Activated naive CD4-positive, alpha-beta T cell treated with anti-CD3 and anti-CD28 coated beads, Interleukin-2, amount 10 ng/mL, durations not matched to agents 7 days and 5 days (primary cell): ENCODE measurements around the gene DCC.

ENCODE experiments used
- CTCF ChIA-PET: fragments of 350-600 bp; sonication (Branson Sonifier 250); formaldehyde crosslinking; loops from one replicate; lab custom pipeline; 2021; ENCODE audit warnings: antibody characterized with exemption; lab: Charles Lee
- DNase-seq: peaks from one replicate; pipeline ENCODE4 v3.0.0-alpha.2; 2020
- H3K27ac Mint-ChIP-seq: one replicate; pipeline ENCODE4 v1.8.0; 2021; ENCODE audit warnings: mild to moderate bottlenecking, moderate library complexity, mixed read lengths
- H3K27me3 Mint-ChIP-seq: one replicate; pipeline ENCODE4 v1.8.0; 2021; ENCODE audit warnings: mild to moderate bottlenecking, mixed read lengths
- H3K36me3 Mint-ChIP-seq: one replicate; pipeline ENCODE4 v1.8.0; 2021; ENCODE audit warnings: mixed read lengths
- H3K4me1 Mint-ChIP-seq: one replicate; pipeline ENCODE4 v1.8.0; 2021; ENCODE audit warnings: mixed read lengths
- H3K4me3 Mint-ChIP-seq: one replicate; pipeline ENCODE4 v1.8.0; 2021; ENCODE audit warnings: mild to moderate bottlenecking, moderate library complexity, mixed read lengths
- H3K9me3 Mint-ChIP-seq: one replicate; pipeline ENCODE4 v1.8.0; 2021; ENCODE audit warnings: mixed read lengths

Gene DCC

DNA sequence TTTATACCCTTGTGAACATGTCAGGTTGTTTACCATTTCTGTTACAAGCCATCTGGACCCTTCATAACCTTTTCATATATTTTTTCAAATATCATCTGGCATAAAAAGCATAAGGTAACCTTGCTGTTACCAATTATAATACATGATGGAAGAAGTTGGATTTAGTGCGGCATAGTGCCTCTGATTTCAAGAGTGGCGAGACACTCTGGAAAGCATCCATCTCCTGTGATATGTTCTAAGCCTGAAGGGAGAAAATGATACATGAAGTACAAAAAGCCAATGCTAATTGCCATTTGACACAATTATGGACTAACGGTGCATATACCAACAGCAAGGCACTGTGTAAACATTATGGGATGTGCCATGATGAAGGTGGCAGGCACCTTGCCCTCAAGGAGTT, 75.1 kb downstream of the DCC start:
- no peaks in the 10 kb centered on the region for H3K4me1 Mint-ChIP-seq
- H3K27me3 Mint-ChIP-seq = no peaks in the 10 kb centered on the region
- no peaks in the 10 kb centered on the region for H3K36me3 Mint-ChIP-seq
- H3K27ac Mint-ChIP-seq = no peak overlapping the region
- CTCF ChIA-PET = no interaction called here
- no peak for DNase-seq
- H3K9me3 Mint-ChIP-seq = no peaks in the 10 kb centered on the region
- no peak overlapping the region for H3K4me3 Mint-ChIP-seq

DNA sequence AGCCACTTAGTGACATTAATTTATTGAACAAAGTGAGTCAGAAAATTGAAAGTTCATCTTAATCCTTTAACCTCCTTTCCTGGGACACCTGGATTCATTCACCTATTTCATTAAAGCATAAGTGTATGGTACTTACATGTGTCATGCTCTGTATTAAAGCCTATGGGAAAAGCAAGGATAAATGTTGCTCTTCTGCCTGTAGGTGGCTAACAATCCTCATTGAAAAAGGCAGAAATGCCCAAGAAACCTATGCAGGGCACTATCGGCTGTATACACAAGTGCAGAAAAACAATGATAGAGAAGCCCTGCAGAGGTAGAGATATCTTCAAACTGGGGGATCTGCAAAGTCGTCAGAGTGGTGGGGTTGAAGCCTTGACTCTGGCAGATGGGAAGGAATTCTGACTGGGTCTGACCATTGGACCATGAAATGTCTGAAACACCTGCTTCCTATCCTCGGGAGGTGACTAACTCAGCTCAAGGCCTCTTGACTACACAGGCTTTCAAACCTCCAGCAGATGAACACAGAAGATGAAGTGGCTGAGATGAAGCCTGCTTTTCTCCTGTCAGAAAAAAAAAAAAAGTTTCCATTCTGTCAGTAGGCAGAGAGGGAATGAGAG, 83.1 kb downstream of the DCC start:
- H3K4me3 Mint-ChIP-seq = no peak overlapping the region
- H3K36me3 Mint-ChIP-seq = no peaks in the 10 kb centered on the region
- peaks cover 5% of the 10 kb centered on the region for H3K9me3 Mint-ChIP-seq
- H3K4me1 Mint-ChIP-seq = no peaks in the 10 kb centered on the region
- no peak overlapping the region for H3K27ac Mint-ChIP-seq
- DNase-seq = no peak
- CTCF ChIA-PET = no interaction called here
- no peaks in the 10 kb centered on the region for H3K27me3 Mint-ChIP-seq

DNA sequence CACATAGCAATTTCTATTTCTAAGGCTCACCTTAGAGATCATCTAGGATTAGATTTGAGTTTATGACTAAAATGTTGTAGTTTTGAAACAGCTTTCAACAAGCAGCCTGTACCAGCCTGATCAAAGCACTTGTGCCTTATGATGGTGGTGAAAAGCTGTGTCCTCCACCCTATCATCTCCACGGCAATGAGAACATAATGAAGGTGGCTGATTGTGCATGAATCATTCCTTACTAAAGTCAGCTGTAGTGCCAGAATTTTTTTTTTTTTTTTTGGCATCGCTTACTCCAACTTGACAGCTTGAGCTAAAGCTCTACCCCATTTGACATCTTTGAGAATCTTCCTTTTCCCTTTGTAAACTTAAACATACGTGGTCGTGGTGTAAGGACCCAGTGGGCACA, 86.0 kb downstream of the DCC start:
- H3K4me3 Mint-ChIP-seq = no peak overlapping the region
- CTCF ChIA-PET = no interaction called here
- no peaks in the 10 kb centered on the region for H3K27me3 Mint-ChIP-seq
- H3K27ac Mint-ChIP-seq = no peak overlapping the region
- no peaks in the 10 kb centered on the region for H3K4me1 Mint-ChIP-seq
- no peak for DNase-seq
- no peaks in the 10 kb centered on the region for H3K36me3 Mint-ChIP-seq
- peaks cover 4% of the 10 kb centered on the region for H3K9me3 Mint-ChIP-seq

DNA sequence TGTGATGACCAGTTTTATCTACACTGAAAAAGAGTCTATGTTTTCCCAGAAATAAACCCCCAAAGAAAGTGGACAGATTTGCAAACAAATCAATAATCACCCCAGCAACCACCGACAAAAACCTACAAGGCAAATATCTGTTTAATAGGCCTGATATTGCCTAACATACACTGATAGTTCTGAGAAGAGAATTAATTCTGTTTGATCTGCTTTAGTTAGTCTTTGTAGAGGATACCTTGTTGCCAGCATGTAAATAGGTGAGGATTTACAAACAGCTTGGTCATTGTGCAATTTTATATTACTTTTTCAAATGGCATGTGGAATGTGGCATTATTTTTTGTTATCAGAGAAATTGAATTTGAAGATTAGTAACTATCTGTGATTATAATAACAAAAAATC, 86.5 kb downstream of the DCC start:
- H3K9me3 Mint-ChIP-seq = peaks cover 4% of the 10 kb centered on the region
- DNase-seq = no peak
- H3K27me3 Mint-ChIP-seq = no peaks in the 10 kb centered on the region
- H3K36me3 Mint-ChIP-seq = no peaks in the 10 kb centered on the region
- no peak overlapping the region for H3K27ac Mint-ChIP-seq
- no peak overlapping the region for H3K4me3 Mint-ChIP-seq
- no peaks in the 10 kb centered on the region for H3K4me1 Mint-ChIP-seq
- CTCF ChIA-PET = no interaction called here

DNA sequence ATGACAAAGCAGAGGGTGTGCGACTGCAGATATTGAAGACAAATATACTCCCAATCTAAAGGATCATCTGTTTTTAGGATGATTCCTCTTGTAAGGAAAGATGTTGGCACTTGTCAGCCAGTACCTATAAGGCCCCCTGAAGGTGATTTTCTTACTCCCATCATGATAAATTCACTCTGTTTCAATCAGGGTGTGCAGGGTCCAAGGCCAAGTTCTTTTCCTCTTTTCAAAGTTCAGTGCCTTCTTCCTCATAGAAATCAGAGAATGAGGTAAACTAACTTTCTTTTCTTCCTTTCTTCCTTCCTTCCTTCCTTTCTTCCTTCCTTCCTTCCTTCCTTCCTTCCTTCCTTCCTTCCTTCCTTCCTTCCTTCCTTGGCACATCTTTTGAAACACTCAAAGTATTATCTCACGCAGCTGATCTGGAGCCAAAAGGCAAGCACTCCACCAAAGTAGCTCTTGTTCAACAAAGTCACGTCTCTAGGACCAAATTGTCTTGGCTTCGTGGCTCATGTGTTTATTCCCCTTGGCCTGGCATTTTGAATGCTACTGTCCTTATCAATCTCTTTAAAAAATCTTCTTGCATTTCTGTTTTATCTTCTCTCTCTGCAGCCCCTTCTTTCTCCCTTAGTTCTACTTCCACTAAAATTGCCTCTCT, 87.7 kb downstream of the DCC start:
- Mint-ChIP-seq H3K27me3 (no peaks in the 10 kb centered on the region), H3K4me3 (no peak overlapping the region), H3K27ac (no peak overlapping the region), H3K4me1 (no peaks in the 10 kb centered on the region), H3K36me3 (no peaks in the 10 kb centered on the region), H3K9me3 (peaks cover 2% of the 10 kb centered on the region)
- no peak for DNase-seq
- CTCF ChIA-PET = no interaction called here

DNA sequence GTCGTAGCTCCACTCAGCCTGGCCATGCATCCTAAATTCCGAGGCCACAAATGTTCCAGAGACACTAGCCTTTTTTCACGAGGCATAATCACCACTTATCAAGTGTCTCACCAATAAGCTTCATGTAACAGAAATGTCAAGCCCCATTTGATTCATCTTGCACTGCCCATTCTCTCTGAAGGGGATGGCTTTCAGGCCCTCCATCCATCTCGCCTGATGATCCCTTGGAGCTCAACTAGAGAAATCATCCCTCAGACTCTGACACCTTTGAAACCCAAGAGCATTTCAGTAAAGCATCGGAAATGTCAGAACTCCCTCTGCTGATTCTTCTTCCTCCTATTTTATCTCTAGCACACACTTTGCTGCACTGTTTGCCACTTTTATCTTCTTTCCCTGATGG, 91.7 kb downstream of the DCC start:
- H3K27me3 Mint-ChIP-seq = no peaks in the 10 kb centered on the region
- H3K9me3 Mint-ChIP-seq = peaks cover 5% of the 10 kb centered on the region
- no peaks in the 10 kb centered on the region for H3K36me3 Mint-ChIP-seq
- H3K27ac Mint-ChIP-seq = no peak overlapping the region
- H3K4me3 Mint-ChIP-seq = no peak overlapping the region
- CTCF ChIA-PET = no interaction called here
- no peak for DNase-seq
- no peaks in the 10 kb centered on the region for H3K4me1 Mint-ChIP-seq

DNA sequence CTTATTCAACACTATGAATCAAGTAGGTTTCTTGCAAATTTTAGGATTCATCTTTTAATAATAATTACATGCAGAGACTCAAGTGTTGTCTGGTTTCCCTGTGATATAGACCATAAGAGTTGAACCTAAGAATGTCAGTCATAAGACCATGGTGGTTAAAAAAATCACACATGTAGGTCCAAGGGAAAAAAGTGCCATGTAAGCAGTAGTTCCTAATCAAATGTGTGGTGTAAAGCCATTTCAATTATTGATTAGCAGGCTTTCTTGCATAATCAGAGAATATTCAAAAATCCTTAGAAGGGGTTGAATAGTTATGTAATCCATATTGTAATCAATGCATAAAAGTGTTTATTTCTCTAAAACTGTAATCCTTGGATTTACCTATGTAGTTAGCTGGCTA, 93.8 kb downstream of the DCC start:
- DNase-seq = no peak
- Mint-ChIP-seq H3K4me3 (no peak overlapping the region), H3K9me3 (peaks cover 3% of the 10 kb centered on the region), H3K4me1 (no peaks in the 10 kb centered on the region), H3K36me3 (no peaks in the 10 kb centered on the region), H3K27ac (no peak overlapping the region), H3K27me3 (no peaks in the 10 kb centered on the region)
- CTCF ChIA-PET = no interaction called here

DNA sequence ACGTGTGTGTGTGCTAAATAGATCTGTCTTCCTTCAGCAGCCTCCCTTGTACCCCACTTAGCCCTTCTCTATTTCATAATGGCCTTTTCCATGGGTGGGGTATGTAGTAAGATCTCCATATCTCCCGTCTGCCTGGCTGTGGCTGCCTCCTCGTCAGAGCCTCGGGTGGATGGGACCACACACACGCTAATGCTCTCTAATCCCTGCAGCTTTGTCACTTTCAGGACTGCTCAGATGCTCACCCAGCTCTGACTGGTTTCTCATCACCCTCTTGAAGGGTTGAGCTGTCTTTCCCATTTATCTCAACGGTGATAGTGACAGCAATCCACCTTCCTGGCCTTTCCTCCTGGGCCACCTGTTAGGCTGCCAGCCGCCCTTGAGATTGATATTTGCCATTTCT, 95.3 kb downstream of the DCC start:
- H3K9me3 Mint-ChIP-seq = peaks cover 3% of the 10 kb centered on the region
- no peaks in the 10 kb centered on the region for H3K4me1 Mint-ChIP-seq
- no peaks in the 10 kb centered on the region for H3K36me3 Mint-ChIP-seq
- CTCF ChIA-PET = no interaction called here
- DNase-seq = no peak
- H3K4me3 Mint-ChIP-seq = no peak overlapping the region
- H3K27ac Mint-ChIP-seq = no peak overlapping the region
- H3K27me3 Mint-ChIP-seq = no peaks in the 10 kb centered on the region

DNA sequence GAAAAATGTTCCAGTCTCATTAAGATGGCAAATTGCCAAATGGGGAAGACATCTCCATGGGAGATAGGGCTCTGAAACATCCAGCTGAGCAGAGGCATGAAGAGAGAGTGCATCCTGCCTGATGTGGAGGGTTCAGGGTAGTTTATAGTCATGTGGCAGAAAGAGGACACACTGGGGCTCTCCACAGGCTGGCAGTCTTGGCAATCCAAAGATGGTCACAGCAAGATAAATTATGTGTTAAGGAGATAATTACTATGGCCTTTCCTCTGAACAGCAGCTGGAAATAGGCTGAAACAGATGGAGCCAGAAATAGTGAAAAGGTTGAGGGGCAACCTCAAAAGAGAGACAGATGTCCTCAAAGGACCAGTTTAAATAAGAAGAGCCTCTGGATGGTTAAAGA, 97.2 kb downstream of the DCC start:
- Mint-ChIP-seq H3K4me3 (no peak overlapping the region), H3K27me3 (no peaks in the 10 kb centered on the region), H3K27ac (no peak overlapping the region), H3K9me3 (peaks cover 3% of the 10 kb centered on the region), H3K36me3 (no peaks in the 10 kb centered on the region), H3K4me1 (no peaks in the 10 kb centered on the region)
- DNase-seq = no peak
- CTCF ChIA-PET = no interaction called here

DNA sequence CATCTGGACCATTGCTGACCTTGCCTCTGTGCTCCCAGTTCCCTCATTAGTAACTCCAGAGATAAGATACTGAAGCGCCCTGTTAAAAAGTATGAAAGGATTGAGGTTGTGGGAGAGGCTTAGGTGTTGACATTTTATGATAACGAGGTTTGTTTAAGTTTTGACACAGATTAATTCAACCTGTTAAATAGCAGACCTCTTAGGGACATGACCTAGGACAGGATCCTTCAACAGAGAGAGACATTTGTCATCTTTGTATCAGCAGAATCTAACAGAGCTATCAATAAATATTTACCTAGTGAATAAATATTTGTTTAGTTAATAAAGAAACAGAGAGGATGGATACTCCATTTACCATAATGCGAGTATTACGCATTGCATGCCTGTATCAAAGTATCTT, 99.5 kb downstream of the DCC start:
- no peaks in the 10 kb centered on the region for H3K36me3 Mint-ChIP-seq
- H3K4me1 Mint-ChIP-seq = no peaks in the 10 kb centered on the region
- DNase-seq = no peak
- no peak overlapping the region for H3K4me3 Mint-ChIP-seq
- H3K9me3 Mint-ChIP-seq = peaks cover 5% of the 10 kb centered on the region
- H3K27me3 Mint-ChIP-seq = no peaks in the 10 kb centered on the region
- H3K27ac Mint-ChIP-seq = no peak overlapping the region
- CTCF ChIA-PET = no interaction called here

DNA sequence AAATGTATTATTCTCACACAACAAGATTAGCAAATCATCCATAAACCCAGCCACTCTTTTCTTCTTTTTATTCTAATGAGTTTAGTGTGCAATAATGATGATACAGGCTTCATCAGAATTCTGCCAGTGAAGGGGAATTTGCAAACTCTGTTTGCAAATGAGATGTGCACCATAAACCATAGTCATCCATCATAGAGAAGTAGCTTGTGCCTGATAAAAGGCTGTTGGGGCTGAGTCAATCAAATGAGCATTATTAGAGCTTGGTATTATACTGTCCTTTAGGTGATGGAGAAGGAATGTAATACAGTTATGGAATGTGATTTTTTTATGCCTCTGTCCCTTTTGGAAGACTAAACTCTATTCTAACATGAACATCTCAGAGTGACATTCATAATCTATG, 101.8 kb downstream of the DCC start:
- Mint-ChIP-seq H3K27me3 (no peaks in the 10 kb centered on the region), H3K4me3 (no peak overlapping the region), H3K9me3 (peaks cover 1% of the 10 kb centered on the region), H3K4me1 (no peaks in the 10 kb centered on the region), H3K27ac (no peak overlapping the region), H3K36me3 (no peaks in the 10 kb centered on the region)
- CTCF ChIA-PET = no interaction called here
- DNase-seq = no peak

DNA sequence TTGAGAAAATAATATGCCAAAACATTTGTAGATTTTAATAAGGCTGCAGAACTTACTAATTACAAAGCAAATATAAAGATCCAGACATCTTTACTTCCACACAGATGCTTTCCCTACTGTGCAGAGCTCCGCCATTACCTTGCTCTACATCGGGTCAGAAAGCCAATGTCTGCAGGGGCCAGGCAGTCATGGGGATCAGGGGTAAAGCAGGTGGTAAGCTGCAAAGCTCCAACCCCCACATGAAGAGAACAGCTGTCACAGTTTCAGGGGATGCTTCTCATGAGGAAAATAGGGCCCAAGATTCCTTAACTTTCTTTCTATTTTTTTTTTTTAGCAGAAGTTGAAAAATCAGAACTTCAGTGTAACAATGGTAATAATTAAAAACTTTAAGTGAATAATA, 102.7 kb downstream of the DCC start:
- no peak for DNase-seq
- peaks cover 3% of the 10 kb centered on the region for H3K9me3 Mint-ChIP-seq
- H3K4me3 Mint-ChIP-seq = no peak overlapping the region
- no peaks in the 10 kb centered on the region for H3K27me3 Mint-ChIP-seq
- H3K27ac Mint-ChIP-seq = no peak overlapping the region
- H3K4me1 Mint-ChIP-seq = no peaks in the 10 kb centered on the region
- CTCF ChIA-PET = no interaction called here
- no peaks in the 10 kb centered on the region for H3K36me3 Mint-ChIP-seq

DNA sequence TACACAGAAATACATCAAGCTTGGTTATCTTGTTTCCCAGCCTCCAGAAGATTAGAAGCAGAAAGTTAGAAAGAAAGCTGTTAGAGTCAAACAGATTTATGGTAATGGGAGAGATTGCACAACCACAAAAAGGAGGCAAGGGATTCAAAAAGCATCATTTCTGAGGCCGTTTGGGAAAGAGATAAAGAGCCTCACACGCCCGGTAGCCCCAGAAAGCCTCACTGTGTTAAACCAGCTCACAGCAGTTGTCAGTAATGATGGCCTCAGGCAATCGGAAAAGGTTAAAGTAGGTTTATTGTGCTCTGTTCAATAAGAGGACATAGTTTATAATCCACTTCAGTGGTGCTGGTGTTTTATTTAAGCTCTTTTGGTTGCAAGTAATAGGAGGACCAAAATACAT, 111.3 kb downstream of the DCC start:
- CTCF ChIA-PET = no interaction called here
- H3K9me3 Mint-ChIP-seq = peaks cover 7% of the 10 kb centered on the region
- no peak overlapping the region for H3K27ac Mint-ChIP-seq
- H3K4me3 Mint-ChIP-seq = no peak overlapping the region
- DNase-seq = no peak
- H3K27me3 Mint-ChIP-seq = no peaks in the 10 kb centered on the region
- H3K36me3 Mint-ChIP-seq = no peaks in the 10 kb centered on the region
- H3K4me1 Mint-ChIP-seq = no peaks in the 10 kb centered on the region

DNA sequence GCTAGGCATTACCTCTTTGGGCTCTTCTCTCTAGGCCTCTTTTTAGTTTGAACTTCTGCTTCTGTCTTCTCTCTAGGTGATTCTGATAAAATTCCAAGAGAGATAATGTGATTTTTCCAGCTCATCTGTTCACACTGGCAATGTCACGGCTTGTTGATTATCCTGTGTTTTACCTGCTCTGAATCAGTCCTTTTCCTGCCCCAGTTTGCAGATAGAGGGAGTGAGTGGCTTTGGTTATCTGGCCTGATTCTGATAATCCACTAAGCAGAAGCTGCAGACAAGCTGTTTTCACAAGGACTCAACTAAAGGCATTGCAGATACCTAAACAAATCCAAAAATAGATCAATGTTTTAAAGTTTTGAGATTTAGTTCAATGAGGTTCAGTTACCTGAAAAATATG, 111.9 kb downstream of the DCC start:
- H3K36me3 Mint-ChIP-seq = no peaks in the 10 kb centered on the region
- H3K9me3 Mint-ChIP-seq = peaks cover 7% of the 10 kb centered on the region
- no peak for DNase-seq
- no peak overlapping the region for H3K4me3 Mint-ChIP-seq
- no peaks in the 10 kb centered on the region for H3K27me3 Mint-ChIP-seq
- H3K4me1 Mint-ChIP-seq = no peaks in the 10 kb centered on the region
- no peak overlapping the region for H3K27ac Mint-ChIP-seq
- CTCF ChIA-PET = no interaction called here

DNA sequence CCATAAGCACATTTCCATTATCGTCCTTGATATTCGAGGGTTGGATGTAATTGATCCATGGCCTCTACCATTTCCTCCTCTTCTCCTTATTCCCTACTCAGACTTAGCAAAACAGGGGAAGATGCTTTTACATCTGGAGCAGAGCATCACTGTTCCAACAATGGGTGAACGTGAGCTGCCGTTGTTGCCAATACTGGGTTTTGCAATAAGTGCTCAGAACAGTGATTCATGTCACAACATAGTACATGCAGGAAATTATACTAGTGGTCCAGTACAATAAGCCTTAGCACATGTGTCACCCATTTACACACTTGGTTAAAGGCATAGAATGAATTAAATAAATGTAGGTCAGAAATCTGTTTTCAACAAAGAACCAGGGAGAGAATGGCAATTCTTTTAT, 112.4 kb downstream of the DCC start:
- no peak for DNase-seq
- Mint-ChIP-seq H3K27ac (no peak overlapping the region), H3K4me1 (no peaks in the 10 kb centered on the region), H3K4me3 (no peak overlapping the region), H3K9me3 (peaks cover 5% of the 10 kb centered on the region), H3K36me3 (no peaks in the 10 kb centered on the region), H3K27me3 (no peaks in the 10 kb centered on the region)
- CTCF ChIA-PET = no interaction called here
